GM18505 (cell line): ENCODE measurements around the gene AACS.

Source experiments
- ATAC-seq: cut with Tn5 transposase; IDR thresholded peaks from one replicate; pipeline ENCODE4 v1.9.1; 2021; ENCODE audit not compliant: unreplicated experiment
- POLR2A ChIP-seq: IDR thresholded peaks from 4 replicates; pipeline ENCODE4 v1.6.1; 2011; ENCODE audit warnings: borderline replicate concordance; ENCODE audit not compliant: insufficient read depth, insufficient read length; ENCODE audit errors: extremely low read depth

Gene AACS

GRCh38 chr12:125189502-125189901, 124.3 kb downstream of the AACS start:
- no peak for ATAC-seq
- no peak for TF ChIP-seq POLR2A

- no peak for TF ChIP-seq POLR2A
- no peak for ATAC-seq
These were observed 126.3 kb downstream of the AACS start for GRCh38 chr12:125191361-125192087.

GRCh38 chr12:125192690-125193221, 127.5 kb downstream of the AACS start:
- no peak for TF ChIP-seq POLR2A
- ATAC-seq: no peak
